ENCODE measurements around the gene NOL4L.

Gene NOL4L

GRCh38 chr20:32560989-32561830 lies 23.9 kb downstream of the NOL4L start:
- DNase-seq (ENCODE audit: low read depth in 2 of 2), result no peak

GRCh38 chr20:32560482-32560988 lies 24.6 kb downstream of the NOL4L start:
- DNase-seq (ENCODE audit: low read depth in 2 of 2), result no peak

GRCh38 chr20:32559753-32560380 lies 25.3 kb downstream of the NOL4L start:
- no peak for DNase-seq (ENCODE audit: low read depth in 2 of 2)

GRCh38 chr20:32559205-32559752 lies 25.9 kb downstream of the NOL4L start:
- no peak for DNase-seq (ENCODE audit: low read depth in 2 of 2)

GRCh38 chr20:32558526-32558925 lies 26.6 kb downstream of the NOL4L start:
- DNase-seq (ENCODE audit: low read depth in 2 of 2), result no peak

GRCh38 chr20:32557319-32557718 lies 27.8 kb downstream of the NOL4L start:
- no peak for DNase-seq (ENCODE audit: low read depth in 2 of 2)

- no peak for DNase-seq (ENCODE audit: low read depth in 2 of 2)
Measured at GRCh38 chr20:32556312-32557184, 28.6 kb downstream of the NOL4L start.

- DNase-seq (ENCODE audit: low read depth in 2 of 2), result no peak
Measured at GRCh38 chr20:32555584-32555983, 29.5 kb downstream of the NOL4L start.

- no peak for DNase-seq (ENCODE audit: low read depth in 2 of 2)
Measured at GRCh38 chr20:32554965-32555289, 30.2 kb downstream of the NOL4L start.

- DNase-seq (ENCODE audit: low read depth in 2 of 2), result no peak
Measured at GRCh38 chr20:32553618-32554017, 31.5 kb downstream of the NOL4L start.

- no peak for DNase-seq (ENCODE audit: low read depth in 2 of 2)
Measured at GRCh38 chr20:32551693-32552092, 33.4 kb downstream of the NOL4L start.

- DNase-seq (ENCODE audit: low read depth in 2 of 2), result no peak
Measured at GRCh38 chr20:32549842-32550241, 35.3 kb downstream of the NOL4L start.

GRCh38 chr20:32547753-32548034 lies 37.4 kb downstream of the NOL4L start:
- no peak for DNase-seq (ENCODE audit: low read depth in 2 of 2)

GRCh38 chr20:32546918-32547752 lies 38.0 kb downstream of the NOL4L start:
- DNase-seq (ENCODE audit: low read depth in 2 of 2), result no peak

- no peak for DNase-seq (ENCODE audit: low read depth in 2 of 2)
Measured at GRCh38 chr20:32544893-32545840, 40.0 kb downstream of the NOL4L start.

GRCh38 chr20:32544260-32544722 lies 40.8 kb downstream of the NOL4L start:
- DNase-seq (ENCODE audit: low read depth in 2 of 2), result no peak

- DNase-seq (ENCODE audit: low read depth in 2 of 2), result no peak
Measured at GRCh38 chr20:32543570-32544259, 41.4 kb downstream of the NOL4L start.

GRCh38 chr20:32542259-32542615 lies 42.9 kb downstream of the NOL4L start:
- DNase-seq (ENCODE audit: low read depth in 2 of 2), result no peak

Data from stimulated activated CD8-positive, alpha-beta memory T cell treated with anti-CD3 and anti-CD28 coated beads, Interleukin-2, amount 100 ng/mL, for 1 hour (primary cell).